Esophagus muscularis mucosa (tissue), 4 donors: ENCODE results near the gene ADAMTS17. TPM values are rescaled to one million over a fixed set of nuclear protein-coding genes. Genes with fewer than 3 reads are reported as not detected.
A peak's percentile ranks its signal among the peaks of the same experiment; 100 is the strongest.

Experiments used
- DNase-seq: peaks from one replicate; pipeline ENCODE4 v3.0.0-alpha.2; 2017; ENCODE audit errors: extremely low spot score
- H3K27ac ChIP-seq, 4 donors: fragments of 200-600 bp; sonication (generic); replicated peaks in 1 of 4; 1 replicate in 3 of 4; 2 replicates in 1 of 4; pipeline ENCODE4 v1.5.1; 2016 to 2019; ENCODE audit warnings: mild to moderate bottlenecking in 1 of 4
- H3K27me3 ChIP-seq, 4 donors: fragments of 200-600 bp; sonication (generic); one replicate each; pipeline versions ENCODE4 v1.5.1 to v1.6.0; 2016 to 2019
- H3K36me3 ChIP-seq, 4 donors: fragments of 200-600 bp; sonication (generic); one replicate each; pipeline ENCODE4 v1.5.1; 2016 to 2019
- H3K4me1 ChIP-seq, 4 donors: fragments of 200-600 bp; sonication (generic); one replicate each; pipeline ENCODE4 v1.5.1; 2016 to 2019
- H3K4me3 ChIP-seq, 4 donors: fragments of 200-600 bp; sonication (generic); 1 replicate in 2 of 4; 2 replicates in 2 of 4; pipeline ENCODE4 v1.5.1; 2016 to 2019; ENCODE audit warnings: mild to moderate bottlenecking in 4 of 4, moderate library complexity in 1 of 4
- H3K9me3 ChIP-seq, 4 donors: fragments of 200-600 bp; sonication (generic); 1 replicate in 3 of 4; 2 replicates in 1 of 4; pipeline ENCODE4 v1.5.1; 2016 to 2019
- EP300 ChIP-seq: sonication (generic); formaldehyde crosslinking; IDR thresholded peaks from one replicate; pipeline ENCODE4 v1.6.1; 2017; ENCODE audit warnings: antibody characterized with exemption
- POLR2A ChIP-seq: fragments of 450-650 bp; IDR thresholded peaks from one replicate; pipeline ENCODE4 v1.6.1; 2017; ENCODE audit warnings: antibody characterized with exemption, moderate library complexity, mild to moderate bottlenecking, low read depth
- POLR2AphosphoS5 ChIP-seq, 2 donors: sonication (generic); formaldehyde crosslinking; IDR thresholded peaks; one replicate each; pipeline ENCODE4 v1.6.1; 2017; ENCODE audit warnings: antibody characterized with exemption in 2 of 2
- WGBS: methylation state at CpG from one replicate; pipeline ENCODE4 v1.1.5; 2018; 5-methylcytosine and 5-hydroxymethylcytosine counted together
- intact Hi-C: fragments of 100-400 bp; cut with DNase I; formaldehyde crosslinking; loops from one replicate; pipeline ENCODE4 v1.15.1; 2023
- total RNA-seq, 4 donors: library from RNA; depleted of rRNA; stranded (reverse); fragments of >200 nt; gene quantifications; one replicate each; pipeline versions ENCODE4 v1.1.0 to v1.2.1, GENCODE V29; 2016
- TF ChIP-seq, protein P1 (sequence below), 3 experiments: fragments of 200-600 bp in 2 of 3; fragments of 450-650 bp in 1 of 3; sonication (generic) in 2 of 3; IDR thresholded peaks; one replicate each; pipeline ENCODE4 v1.5.1; 2017 to 2019; ENCODE audit warnings: antibody characterized with exemption in 3 of 3, mild to moderate bottlenecking in 2 of 3, moderate library complexity in 1 of 3

Gene ADAMTS17
- total RNA-seq, 4 donors from 2014 or later, result 5.3 to 12.0 (median 6.6) TPM

DNA sequence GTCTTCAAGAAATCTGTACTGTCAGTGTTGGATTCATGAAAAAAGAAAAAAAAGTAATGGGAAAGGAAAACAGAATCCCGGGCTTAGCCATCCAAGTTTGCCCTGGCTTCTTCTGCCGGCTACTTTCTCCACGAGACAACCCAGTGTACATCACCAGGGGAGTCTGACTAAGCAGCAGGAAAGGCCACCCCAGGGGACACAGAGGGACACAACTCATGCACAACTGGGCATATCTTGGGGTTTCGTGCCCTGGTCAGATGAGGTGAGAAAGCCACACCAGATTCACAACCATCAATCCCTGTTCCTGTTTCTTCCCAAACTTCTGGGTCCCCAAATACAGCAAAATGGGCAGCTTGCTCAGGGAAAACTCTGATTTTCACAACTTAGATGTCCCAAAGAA lies 33.2 kb downstream of the ADAMTS17 start:
- TF ChIP-seq POLR2AphosphoS5 (IDR thresholded peaks at IDR 0.05) (no peak), POLR2A (no peak), EP300 (no peak)
- TF ChIP-seq, protein P1, sequence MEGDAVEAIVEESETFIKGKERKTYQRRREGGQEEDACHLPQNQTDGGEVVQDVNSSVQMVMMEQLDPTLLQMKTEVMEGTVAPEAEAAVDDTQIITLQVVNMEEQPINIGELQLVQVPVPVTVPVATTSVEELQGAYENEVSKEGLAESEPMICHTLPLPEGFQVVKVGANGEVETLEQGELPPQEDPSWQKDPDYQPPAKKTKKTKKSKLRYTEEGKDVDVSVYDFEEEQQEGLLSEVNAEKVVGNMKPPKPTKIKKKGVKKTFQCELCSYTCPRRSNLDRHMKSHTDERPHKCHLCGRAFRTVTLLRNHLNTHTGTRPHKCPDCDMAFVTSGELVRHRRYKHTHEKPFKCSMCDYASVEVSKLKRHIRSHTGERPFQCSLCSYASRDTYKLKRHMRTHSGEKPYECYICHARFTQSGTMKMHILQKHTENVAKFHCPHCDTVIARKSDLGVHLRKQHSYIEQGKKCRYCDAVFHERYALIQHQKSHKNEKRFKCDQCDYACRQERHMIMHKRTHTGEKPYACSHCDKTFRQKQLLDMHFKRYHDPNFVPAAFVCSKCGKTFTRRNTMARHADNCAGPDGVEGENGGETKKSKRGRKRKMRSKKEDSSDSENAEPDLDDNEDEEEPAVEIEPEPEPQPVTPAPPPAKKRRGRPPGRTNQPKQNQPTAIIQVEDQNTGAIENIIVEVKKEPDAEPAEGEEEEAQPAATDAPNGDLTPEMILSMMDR (IDR thresholded peaks at IDR 0.05), result no peak
- Histone ChIP-seq H3K9me3 (peaks cover 0 to 9% (median 0%) of the 10 kb centered on the region in 4 donors), H3K27me3 (no peaks in the 10 kb centered on the region), H3K4me1 (peaks cover 3 to 55% (median 45%) of the 10 kb centered on the region in 4 donors), H3K36me3 (no peaks in the 10 kb centered on the region), H3K4me3 (peak overlapping the region; percentile 5 to 34 (median 21)), H3K27ac (peak overlapping the region; percentile 77 to 81 (median 78))
- intact Hi-C loops, result loop anchor here (5.0 kb wide), 1 partner anchor 131 kb away; no protein-coding TSS in a partner anchor
- no peak for DNase-seq
- 38% methylated on average over 4 of the region's 4 CpGs for WGBS

DNA sequence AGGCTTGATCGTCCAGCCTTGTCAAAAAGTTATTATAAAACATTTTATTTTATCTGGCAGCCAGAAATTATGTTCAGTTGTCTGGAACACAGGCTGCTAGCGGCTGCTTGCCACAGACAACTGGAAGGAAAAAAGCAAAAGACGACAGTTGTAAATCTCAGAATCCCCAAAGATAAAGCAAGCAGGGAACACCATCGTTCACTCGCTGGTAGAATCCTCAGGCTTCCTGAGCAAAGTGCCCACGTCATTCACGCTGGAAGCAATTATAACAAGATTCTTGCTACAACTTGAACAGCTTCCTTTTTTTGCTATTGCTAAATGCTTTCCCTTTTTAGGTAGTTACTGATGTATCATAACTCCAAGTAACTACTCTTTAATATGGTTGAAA lies 33.6 kb downstream of the ADAMTS17 start:
- no peaks in the 10 kb centered on the region for H3K36me3 ChIP-seq
- intact Hi-C loops, result loop anchor here (5.0 kb wide), 1 partner anchor 131 kb away; no protein-coding TSS in a partner anchor

DNA sequence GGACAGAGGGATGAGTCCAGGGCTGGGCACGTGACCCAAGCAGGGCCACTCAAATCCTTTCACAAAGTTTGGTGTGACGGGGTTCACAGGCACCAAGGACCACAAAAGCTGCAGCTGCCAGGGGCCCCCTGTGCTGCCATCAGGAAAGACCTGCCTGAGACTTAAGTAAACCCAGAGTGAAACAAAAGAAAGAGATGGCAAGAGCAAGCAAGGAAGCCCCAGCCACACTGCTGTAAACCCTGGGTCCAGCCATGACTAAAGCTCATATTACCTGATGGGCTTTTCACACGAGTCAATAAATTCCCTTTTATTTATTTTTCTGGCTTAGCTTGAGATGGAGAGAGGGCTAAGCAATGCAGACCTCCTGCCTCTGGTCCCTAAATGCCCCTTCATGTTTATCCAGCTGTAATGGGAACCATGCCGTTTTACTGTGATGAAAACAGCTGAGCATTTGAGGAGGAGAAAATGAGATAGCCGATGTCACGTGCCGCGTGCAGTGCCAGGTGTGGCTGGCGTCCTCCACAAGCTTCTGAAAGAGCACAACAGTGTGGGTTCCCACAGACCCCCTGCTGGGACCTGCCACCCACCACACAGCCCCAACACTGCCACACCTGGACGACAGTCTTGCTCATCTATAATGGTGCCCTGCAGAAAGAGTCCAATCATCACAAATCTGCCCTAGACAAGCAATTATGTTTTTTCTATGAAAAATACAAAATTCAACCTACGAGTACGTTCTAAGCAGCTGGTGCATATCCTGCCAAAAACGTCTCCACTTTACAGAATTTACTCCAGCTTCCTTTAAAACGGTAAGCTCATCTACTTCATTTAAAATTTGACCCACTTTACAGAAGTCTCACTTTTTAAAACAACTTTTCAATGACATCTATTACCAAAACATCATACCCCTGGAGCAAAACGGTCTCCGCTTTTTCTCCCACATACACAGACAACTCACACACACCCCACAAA lies 34.2 kb downstream of the ADAMTS17 start:
- Histone ChIP-seq H3K4me3 (peak overlapping the region; percentile 5 to 34 (median 21)), H3K9me3 (peaks cover 0 to 8% (median 0%) of the 10 kb centered on the region in 4 donors), H3K36me3 (no peaks in the 10 kb centered on the region), H3K4me1 (peaks cover 3 to 55% (median 45%) of the 10 kb centered on the region in 4 donors), H3K27me3 (no peaks in the 10 kb centered on the region), H3K27ac (peak overlapping the region; percentile 77 to 81 (median 78))
- no peak for DNase-seq
- intact Hi-C loops, result loop anchor here (5.0 kb wide), 1 partner anchor 130 kb away; no protein-coding TSS in a partner anchor
- 64% methylated on average over 16 of the region's 16 CpGs for WGBS
- TF ChIP-seq POLR2A, result no peak
- TF ChIP-seq EP300, result no peak
- no peak for TF ChIP-seq POLR2AphosphoS5 (IDR thresholded peaks at IDR 0.05)
- TF ChIP-seq, protein P1 (IDR thresholded peaks at IDR 0.05), result no peak

More for the DNA sequence above, 33.6 kb downstream of the ADAMTS17 start:
- Histone ChIP-seq H3K4me3 (peak overlapping the region; percentile 5 to 34 (median 21)), H3K9me3 (peaks cover 0 to 9% (median 0%) of the 10 kb centered on the region in 4 donors), H3K27me3 (no peaks in the 10 kb centered on the region), H3K27ac (peak overlapping the region; percentile 77 to 81 (median 78)), H3K4me1 (peaks cover 3 to 55% (median 45%) of the 10 kb centered on the region in 4 donors)
- DNase-seq, result no peak
- WGBS, result 23% methylated on average over 7 of the region's 7 CpGs
- no peak for TF ChIP-seq EP300
- TF ChIP-seq POLR2AphosphoS5 (IDR thresholded peaks at IDR 0.05), result peak; percentile 56 to 60

DNA sequence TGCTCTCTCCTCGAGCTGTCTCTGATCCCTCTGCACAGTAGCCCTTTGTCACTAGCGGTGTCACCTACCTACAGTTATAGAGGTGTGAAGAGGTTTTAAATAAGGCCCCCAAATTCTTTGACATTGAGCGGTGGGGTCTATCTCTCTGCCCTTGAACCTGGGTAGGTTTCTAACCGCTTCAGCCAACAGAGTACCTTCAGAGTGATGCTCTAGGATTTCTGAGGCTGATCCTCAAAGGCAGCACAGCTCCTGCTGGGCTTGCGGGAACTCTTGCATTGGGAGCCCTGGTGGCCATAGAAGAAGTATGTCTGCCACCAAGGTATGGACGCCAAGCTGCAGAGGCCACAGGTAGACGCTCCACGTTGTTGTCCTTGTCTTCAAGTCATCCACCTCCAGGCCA lies 35.7 kb downstream of the ADAMTS17 start:
- no peaks in the 10 kb centered on the region for H3K36me3 ChIP-seq
- intact Hi-C loops, result loop anchor here (5.0 kb wide), 1 partner anchor 129 kb away; no protein-coding TSS in a partner anchor
- peaks cover 0 to 3% (median under 1%) of the 10 kb centered on the region in 4 donors for H3K9me3 ChIP-seq
- no peak overlapping the region for H3K27ac ChIP-seq
- TF ChIP-seq POLR2AphosphoS5 (IDR thresholded peaks at IDR 0.05) (no peak), POLR2A (no peak), EP300 (no peak)
- TF ChIP-seq, protein P1 (IDR thresholded peaks at IDR 0.05), result no peak
- H3K27me3 ChIP-seq, result no peaks in the 10 kb centered on the region
- peaks cover under 1 to 42% (median 35%) of the 10 kb centered on the region in 4 donors for H3K4me1 ChIP-seq
- H3K4me3 ChIP-seq, result no peak overlapping the region
- no peak for DNase-seq
- 91% methylated on average over 4 of the region's 8 CpGs for WGBS

DNA sequence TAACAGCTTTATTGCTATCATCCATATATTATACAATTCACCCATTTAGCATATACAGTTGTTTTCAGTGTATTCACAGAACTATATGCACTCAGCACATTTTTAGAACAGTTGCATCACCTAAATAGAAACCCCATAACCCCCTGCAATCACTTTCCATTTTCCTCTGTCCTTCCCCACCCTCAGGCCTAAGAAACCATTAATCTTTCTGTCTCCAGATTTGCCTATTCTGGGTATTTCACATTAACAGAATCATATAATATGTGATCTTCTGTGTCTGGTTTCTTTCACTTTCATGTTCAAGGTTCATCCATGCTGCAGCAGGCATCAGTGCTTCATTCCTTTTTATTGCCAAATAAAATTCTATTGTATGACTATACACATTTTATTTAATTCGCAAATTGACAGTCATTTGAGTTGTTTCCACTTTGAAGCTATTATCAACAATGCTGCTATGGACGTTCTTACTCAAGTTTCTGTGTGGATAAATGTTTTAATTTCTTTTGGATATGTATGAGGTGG lies 39.8 kb downstream of the ADAMTS17 start:
- 67% methylated on average over 2 of the region's 2 CpGs for WGBS
- peaks cover 0 to 17% (median 6%) of the 10 kb centered on the region in 4 donors for H3K9me3 ChIP-seq
- no peak overlapping the region for H3K27ac ChIP-seq
- H3K36me3 ChIP-seq, result no peaks in the 10 kb centered on the region
- DNase-seq, result no peak
- peaks cover 0 to under 1% (median 0%) of the 10 kb centered on the region in 4 donors for H3K4me1 ChIP-seq
- H3K4me3 ChIP-seq, result no peak overlapping the region
- H3K27me3 ChIP-seq, result no peaks in the 10 kb centered on the region
- intact Hi-C loops, result no loop called here
- no peak for TF ChIP-seq POLR2A
- TF ChIP-seq EP300, result no peak
- TF ChIP-seq, protein P1 (IDR thresholded peaks at IDR 0.05), result no peak
- TF ChIP-seq POLR2AphosphoS5 (IDR thresholded peaks at IDR 0.05), result no peak
